GM12891 (cell line): ENCODE data around the gene ELOVL3. TPM values are rescaled to one million over a fixed set of nuclear protein-coding genes. Genes with fewer than 3 reads are reported as not detected.
"Not testable (repeated sequence)": the region's sequence is repeated elsewhere in the genome, so short reads cannot be mapped to it uniquely, and the experiment has no call there.

Experiments used
- DNase-seq: peaks from one replicate; pipeline ENCODE4 v3.0.0; 2011; ENCODE audit warnings: low spot score; ENCODE audit not compliant: insufficient read length
- FAIRE-seq: peaks from 2 replicates; lab custom pipeline; 2011; peaks lifted over from hg19 to GRCh38; lab: Jason Lieb, UNC
- PAX5 ChIP-seq: IDR thresholded peaks from 2 replicates; pipeline ENCODE4 v1.6.1; 2011; ENCODE audit warnings: low read length, moderate library complexity, mild to moderate bottlenecking; ENCODE audit not compliant: insufficient read depth, severe bottlenecking
- POLR2A ChIP-seq: IDR thresholded peaks from 2 replicates; pipeline ENCODE4 v1.6.1; 2011; ENCODE audit warnings: low read depth, low read length, control low read depth
- POLR2AphosphoS5 ChIP-seq: IDR thresholded peaks from 2 replicates; pipeline ENCODE4 v1.6.1; 2011; ENCODE audit warnings: low read depth, low read length, control low read depth
- POU2F2 ChIP-seq: IDR thresholded peaks from 2 replicates; pipeline ENCODE4 v1.6.1; 2011; ENCODE audit warnings: low read depth, mild to moderate bottlenecking, control low read depth, low read length, moderate library complexity
- SPI1 ChIP-seq: IDR thresholded peaks from 2 replicates; pipeline ENCODE4 v1.6.1; 2011; ENCODE audit warnings: low read depth, low read length, control low read depth
- TAF1 ChIP-seq: IDR thresholded peaks from 2 replicates; pipeline ENCODE4 v1.6.1; 2011; ENCODE audit warnings: low read depth, low read length, control low read depth
- polyA plus RNA-seq: library from polyadenylated mRNA; unstranded; fragments of >200 nt; gene quantifications from one replicate; pipeline ENCODE4 v1.2.1, GENCODE V29; 2012; ENCODE audit warnings: low read depth, missing spikeins, inconsistent platforms; ENCODE audit not compliant: missing spikeins

The ELOVL3 gene, protein sequence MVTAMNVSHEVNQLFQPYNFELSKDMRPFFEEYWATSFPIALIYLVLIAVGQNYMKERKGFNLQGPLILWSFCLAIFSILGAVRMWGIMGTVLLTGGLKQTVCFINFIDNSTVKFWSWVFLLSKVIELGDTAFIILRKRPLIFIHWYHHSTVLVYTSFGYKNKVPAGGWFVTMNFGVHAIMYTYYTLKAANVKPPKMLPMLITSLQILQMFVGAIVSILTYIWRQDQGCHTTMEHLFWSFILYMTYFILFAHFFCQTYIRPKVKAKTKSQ
- polyA plus RNA-seq: 0.06 TPM

- DNase-seq: peak; percentile 93
- no peak for TF ChIP-seq PAX5
- TF ChIP-seq TAF1: no peak
- no peak for TF ChIP-seq POU2F2
- no peak for TF ChIP-seq SPI1
- no peak for TF ChIP-seq POLR2A
- no peak for TF ChIP-seq POLR2AphosphoS5
- FAIRE-seq: peak; percentile 98
These were observed at the start of gene ELOVL3 for GRCh38 chr10:102225646-102226541. Gene ELOVL3 (plus strand): TSS chr10:102226299. CDS start chr10:102226549, 250 bp downstream.

- TF ChIP-seq POLR2A: no peak
- no peak for TF ChIP-seq TAF1
- TF ChIP-seq POLR2AphosphoS5: no peak
- no peak for TF ChIP-seq PAX5
- no peak for TF ChIP-seq POU2F2
- TF ChIP-seq SPI1: no peak
- FAIRE-seq: no peak
- DNase-seq: no peak
These were observed 41.5 kb upstream of the ELOVL3 start for GRCh38 chr10:102184606-102185005.

- DNase-seq (no peak), FAIRE-seq (no peak)
- TF ChIP-seq TAF1 (no peak), POLR2AphosphoS5 (no peak), PAX5 (no peak), POLR2A (no peak), POU2F2 (no peak), SPI1 (no peak)
These were observed 40.8 kb upstream of the ELOVL3 start for GRCh38 chr10:102185272-102185671.

DNA sequence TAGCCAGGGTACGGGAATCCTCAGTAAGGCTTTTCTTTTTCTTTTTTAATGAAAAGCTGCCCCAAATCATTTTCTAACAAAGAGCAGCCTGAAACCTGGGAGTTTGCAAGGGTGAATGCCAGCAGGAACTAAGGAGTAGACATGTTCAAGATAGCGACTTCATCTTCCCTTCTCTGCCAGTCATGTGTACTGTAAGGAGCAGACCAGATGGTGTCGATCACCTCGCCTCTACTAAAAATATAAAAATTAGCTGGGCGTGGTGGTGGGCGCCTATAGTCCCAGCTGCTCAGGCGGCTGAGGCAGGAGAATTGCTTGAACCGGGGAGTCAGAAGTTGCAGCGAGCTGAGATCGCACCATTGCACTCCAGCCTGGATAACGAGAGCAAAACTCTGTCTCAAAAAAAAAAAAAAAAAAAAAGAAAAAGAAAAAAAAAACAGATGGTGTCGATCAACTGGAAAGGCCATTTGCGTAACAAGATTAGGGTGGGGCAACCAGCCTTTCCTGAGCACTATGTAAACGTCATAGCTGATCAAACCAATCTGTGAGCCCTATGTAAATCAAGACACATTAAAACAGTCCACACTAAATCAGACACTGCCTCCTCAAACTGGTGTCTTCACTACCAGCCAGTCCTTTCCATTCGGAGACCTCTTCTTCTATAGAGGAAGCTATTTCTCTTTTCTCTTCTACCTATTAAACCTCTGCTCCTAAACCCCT is 40.1 kb upstream of the ELOVL3 start:
- DNase-seq (no peak), FAIRE-seq (no peak)
- TF ChIP-seq POU2F2 (no peak), SPI1 (no peak), POLR2AphosphoS5 (no peak), PAX5 (no peak), TAF1 (no peak), POLR2A (no peak)

DNA sequence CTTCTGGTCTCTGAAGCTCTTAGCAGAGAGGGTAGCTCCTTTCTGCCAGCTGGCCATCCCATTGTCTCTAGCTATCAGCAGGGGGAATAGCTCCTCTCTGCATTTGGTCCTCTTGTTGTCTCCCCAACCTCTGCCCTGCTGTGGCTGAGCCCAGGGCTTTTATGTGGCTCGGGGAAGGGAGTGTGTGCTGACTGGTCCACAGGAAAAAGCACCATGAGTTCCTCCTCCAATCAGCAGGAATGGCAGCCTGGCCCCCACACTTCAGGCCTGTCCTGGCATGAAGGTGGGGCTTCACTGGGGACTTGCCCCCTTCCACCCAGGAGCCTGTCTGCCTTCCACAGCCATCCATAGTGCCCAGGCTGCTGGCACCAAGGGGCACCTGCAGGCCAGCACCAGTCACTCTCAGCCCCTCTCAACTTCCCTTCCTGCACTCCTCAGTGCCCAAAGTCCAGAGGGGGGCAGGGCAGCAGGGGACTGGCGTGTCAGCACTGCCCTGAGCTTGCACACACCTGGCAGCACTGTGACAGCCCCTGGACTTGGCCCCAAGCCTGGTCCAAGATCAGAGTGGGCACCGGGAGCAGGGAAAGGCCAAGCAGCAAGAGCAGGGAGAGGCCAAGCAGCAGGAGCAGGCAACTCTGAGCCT is 37.7 kb upstream of the ELOVL3 start:
- DNase-seq (no peak), FAIRE-seq (no peak)
- TF ChIP-seq POLR2AphosphoS5 (no peak), SPI1 (no peak), POU2F2 (no peak), PAX5 (no peak), POLR2A (no peak), TAF1 (no peak)

DNA sequence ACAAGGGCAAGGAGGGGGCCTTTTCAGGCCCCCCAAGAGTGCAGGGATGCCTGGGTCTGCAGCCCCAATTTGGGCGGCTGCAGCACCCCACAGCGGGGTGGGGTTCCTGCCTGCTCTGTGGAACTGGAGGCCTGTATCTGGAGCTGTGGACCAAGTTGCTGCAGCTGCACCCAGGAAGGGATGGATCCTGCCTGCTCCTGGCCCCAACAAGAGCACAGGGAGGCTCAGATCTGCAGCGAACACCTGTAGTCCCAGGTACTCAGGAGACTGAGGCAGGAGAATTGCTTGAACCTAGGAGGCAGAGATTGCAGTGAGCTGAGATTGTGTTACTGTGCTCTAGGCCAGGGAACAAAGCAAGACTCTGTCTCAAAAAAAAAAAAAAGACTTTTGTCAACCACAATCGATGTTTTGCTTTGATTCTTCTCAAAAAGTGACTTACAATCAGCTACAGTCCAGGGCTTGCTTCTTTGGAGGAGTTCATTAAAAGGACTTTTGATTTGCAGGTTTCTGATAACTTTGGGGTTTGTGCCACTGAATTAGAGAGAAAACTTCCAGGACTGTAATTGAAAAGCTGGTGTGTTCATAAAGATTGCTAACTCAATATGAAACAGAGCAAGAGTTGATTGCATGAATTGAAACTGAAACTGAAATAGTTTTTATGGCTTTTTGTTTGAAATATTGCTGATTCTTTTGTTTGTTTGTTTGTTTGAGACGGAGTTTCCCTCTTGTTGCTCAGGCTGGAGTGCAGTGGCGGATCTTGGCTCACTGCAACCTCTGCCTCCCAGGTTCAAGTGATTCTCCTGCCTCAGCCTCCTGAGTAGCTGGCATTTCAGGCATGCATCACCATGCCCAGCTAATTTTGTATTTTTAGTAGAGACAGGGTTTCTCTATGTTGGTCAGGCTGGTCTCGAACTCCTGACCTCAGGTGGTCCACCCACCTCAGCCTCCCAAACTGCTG is 36.9 kb upstream of the ELOVL3 start:
- not testable (repeated sequence) for DNase-seq, FAIRE-seq

DNA sequence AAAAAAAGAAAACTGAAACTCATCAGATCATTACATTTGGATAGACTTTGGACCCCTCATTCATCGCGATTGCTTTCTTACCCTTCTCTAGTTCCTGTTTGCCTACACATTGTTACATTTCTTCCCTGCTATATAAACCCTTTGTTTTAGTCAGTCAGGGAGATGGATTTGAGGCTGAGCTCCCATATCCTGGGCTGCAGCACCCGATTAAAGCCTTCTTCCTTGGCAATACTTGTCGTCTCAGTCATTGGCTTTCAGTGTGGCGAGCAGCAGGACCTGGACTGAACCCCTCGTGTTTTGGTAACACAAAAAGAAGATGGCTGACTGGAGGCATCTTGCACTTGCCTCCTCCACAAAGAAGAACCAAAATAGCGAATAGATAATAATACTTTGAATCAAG is 34.1 kb upstream of the ELOVL3 start:
- FAIRE-seq (no peak), DNase-seq (no peak)
- TF ChIP-seq POLR2AphosphoS5: no peak

GRCh38 chr10:102195296-102195870 is 30.7 kb upstream of the ELOVL3 start:
- DNase-seq (no peak), FAIRE-seq (no peak)
- TF ChIP-seq POLR2A (no peak), POU2F2 (no peak), TAF1 (no peak)

DNA sequence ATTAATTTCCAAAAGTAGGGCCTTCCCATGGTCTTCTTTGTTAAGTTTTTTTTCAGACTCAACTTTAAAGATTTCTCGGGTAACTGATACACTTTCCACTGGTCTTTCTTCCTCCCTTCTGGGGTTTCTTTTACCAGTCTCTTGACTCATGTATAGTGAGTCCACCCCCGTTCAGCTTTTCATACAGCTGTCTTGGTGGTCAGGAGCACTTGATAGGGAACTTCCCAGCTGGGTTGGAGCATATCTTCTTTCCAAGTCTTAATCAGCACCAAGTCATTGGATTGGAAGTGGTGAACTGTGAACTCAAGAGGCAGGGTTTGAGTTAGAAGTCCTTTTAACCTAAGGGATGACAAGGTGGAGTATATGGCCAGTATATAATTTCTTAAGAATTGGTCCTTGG is 29.2 kb upstream of the ELOVL3 start:
- no peak for FAIRE-seq
- DNase-seq: no peak

More for the DNA sequence above, 29.2 kb upstream of the ELOVL3 start:
- no peak for TF ChIP-seq SPI1
- no peak for TF ChIP-seq PAX5
- TF ChIP-seq POLR2AphosphoS5: no peak
- TF ChIP-seq POLR2A: no peak
- TF ChIP-seq POU2F2: no peak
- TF ChIP-seq TAF1: no peak
